ENCODE results near the gene JAKMIP1.

Gene JAKMIP1

DNA sequence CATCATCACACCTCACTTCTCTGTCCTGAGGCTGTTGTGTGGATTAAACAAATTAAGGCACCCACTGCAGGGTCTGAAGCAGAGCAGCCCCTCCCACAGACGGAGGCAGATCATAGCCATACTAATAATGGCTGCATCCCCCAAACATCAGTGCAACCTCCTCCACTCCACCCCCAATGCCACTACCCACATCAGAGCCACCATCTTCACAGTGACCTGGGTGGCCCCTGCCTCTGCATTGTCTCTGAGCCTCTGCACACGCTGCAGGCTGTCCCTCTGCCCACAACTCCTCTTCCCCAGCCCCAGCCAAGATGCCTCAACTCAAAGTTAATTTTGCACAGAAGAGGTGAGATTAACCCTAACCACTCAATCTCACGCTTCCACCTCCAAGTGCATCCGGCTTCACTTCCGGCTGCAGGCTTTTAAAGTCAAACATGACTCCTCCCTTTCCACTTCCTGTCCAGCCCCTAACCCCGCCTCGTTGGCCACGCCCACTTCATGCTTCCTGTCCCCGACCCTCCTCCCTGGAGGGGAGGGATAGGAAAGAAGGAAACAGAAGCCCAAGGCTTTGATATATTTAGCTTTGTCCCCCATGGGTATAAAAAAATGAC lies 22.7 kb downstream of the JAKMIP1 start:
- DNase-seq: peak; percentile 55 to 58

DNA sequence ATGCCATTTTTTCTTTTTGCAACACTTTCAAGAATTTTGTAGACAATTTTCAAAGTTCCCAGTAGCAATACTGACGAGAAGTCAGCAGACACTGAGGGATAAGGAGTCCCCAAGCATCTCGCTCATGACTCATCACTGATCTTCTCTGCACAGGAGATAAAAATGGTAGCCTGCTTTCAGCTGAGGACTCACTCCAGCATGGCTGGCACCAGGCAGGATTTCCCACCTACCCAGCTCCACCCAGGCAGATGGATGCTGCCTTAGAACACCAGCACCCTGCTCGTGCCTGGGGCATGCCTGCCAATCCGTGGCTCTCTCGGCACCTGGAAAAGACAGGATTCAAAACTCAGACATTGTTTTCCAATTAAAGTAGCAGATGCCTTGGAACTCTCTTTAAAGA lies 24.9 kb downstream of the JAKMIP1 start:
- no peak for DNase-seq

DNA sequence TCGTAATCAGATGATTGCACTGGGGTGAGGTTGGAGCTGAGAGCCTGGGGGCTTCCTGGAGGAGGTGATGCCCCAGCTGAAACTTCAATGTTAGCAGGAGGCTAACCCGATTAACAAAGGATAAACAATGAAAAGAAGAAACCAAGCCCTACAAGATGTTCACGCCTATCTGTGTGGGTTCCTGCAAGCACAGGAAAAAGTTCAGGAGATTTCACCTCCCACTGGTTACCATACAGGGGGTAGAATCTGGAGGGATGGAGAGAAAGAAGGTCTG lies 27.5 kb downstream of the JAKMIP1 start:
- DNase-seq: no peak

DNA sequence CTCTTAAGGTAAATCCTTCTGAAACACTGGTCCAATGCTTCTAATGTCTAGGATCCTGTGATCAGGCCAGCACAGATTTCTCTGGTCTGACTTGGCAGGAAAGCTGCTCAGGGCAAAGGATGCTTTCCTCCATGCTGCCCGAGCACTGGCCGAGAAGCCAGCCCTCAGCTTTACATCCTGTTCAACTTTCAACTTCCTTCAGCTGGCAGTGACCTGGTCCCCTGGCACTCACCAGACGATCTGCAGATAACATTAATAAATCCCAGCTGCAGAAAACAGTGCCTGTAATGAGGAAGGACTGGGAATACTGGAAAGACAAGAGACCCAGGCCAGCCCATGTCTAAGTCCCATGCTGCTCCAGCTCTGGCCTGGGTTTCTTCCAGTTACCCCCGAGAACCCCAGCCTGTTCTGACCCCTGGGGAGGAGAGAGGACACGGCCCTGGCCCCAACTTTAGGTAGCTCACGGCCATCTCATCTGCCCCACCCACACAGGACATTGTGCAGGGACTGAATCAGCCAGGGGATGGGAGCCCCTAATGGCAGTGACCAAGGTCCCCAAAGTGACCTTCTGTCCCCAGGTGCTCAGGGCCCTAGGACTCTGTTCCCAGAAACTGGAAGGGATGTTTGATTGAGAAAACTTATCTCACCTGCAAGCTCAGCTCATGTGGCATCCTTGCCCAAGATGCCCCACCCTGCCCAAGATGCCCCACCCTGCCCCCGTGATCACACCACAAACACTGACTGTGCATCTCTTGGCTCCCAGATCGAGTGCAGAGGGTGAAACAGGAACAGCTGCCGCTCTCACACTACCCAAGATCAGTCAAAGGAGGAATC lies 28.0 kb downstream of the JAKMIP1 start:
- DNase-seq: no peak

DNA sequence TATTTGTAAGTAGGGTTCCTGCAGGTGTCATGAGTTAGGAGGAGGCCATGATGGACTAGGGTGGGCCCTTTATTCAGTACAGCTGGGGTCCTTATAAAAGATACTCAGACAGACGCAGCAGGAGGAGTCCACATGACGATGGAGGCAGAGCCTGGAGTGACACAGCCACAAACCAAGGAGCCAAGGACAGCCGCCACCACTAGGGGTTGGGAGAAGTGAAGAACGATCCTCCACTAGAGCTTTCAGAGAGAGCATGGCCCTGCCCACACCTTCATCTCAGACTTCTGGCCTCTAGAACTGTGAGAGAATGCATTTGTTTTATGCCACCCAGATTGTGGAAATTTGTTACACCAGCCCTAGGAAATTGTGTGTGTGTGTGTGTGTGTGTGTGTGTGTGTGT lies 31.1 kb downstream of the JAKMIP1 start:
- DNase-seq: no peak

DNA sequence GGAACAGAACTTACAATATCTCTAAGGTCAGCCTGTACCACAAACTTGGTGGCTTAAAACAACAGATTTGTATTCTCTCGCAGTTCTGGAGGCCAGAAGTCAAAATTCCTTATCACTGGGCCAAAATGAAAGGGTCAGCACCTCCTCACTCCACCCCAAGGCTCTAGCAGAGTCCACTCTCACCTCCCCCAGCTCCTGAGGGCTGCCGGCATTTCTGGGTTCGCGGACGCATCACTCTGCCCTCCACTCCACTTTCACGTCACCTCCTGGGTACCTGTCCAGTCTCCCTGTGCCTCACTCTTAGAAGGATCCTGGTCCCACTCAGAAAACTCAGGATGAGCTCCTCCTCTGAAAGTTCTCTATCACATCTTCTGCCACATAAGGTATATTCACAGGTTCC lies 34.6 kb downstream of the JAKMIP1 start:
- DNase-seq: no peak

DNA sequence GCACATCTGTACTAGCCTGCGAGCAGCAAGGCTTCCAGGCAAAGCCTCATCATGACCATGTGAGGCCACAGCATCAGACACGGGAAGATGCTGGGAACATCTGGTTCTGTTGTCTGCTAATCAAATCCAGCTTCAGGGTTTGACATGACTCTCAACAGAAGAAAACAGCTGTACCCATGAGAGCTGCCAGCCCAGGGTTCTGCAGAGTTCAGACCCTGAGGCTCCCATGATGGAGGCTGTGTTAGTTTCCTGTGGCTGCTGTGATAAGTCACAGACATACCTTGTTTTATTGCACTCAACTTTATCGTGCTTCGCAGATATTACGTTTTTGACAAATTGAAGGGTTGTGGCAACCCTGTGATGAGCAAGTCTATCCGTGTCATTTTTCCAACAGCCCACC lies 37.5 kb downstream of the JAKMIP1 start:
- DNase-seq: no peak

DNA sequence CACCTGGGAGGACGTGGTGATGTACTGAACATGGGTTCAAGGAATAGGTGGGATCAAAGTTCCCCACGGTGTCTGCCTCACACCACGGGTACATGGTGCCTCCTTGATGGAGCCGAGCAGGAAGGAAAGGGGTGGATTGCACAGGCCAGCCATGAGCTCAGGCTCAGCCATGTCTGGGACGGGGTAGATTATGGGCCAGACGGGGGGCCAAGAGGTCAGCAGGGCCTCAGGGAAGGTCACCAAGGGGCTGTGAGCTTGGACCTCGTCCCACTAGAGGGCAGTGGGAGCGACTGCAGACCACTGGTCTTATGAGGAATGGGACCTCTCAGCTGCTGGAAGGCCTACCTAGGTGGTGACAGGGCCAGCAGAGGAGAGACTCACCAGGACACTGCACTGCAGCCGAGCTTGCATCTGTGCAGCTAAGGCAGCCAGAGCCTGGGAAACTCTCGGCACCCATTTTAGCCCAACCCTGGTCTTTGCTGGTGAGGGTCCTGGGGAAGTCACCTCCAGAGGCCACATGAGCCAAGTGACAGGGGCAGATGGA lies 38.4 kb downstream of the JAKMIP1 start:
- DNase-seq: no peak

DNA sequence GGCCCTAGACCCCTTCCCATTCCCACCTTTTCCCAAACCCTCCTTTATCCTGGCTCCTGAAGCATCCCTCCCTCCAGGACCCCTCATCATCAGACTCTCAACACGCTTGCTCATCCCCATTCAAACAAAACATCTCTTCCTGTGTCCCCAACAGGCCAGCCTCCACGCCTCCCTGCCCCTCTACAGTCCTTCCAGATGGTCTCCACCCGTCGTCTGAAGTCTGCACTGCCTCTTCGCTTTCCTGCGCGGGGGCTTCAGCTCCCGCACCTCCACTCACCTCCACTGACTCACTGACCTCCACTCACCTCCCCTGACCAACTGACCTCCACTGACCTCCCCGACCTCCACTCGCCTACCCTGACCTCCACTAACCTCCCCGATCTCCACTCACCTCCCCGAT lies 39.8 kb downstream of the JAKMIP1 start:
- no peak for DNase-seq

DNA sequence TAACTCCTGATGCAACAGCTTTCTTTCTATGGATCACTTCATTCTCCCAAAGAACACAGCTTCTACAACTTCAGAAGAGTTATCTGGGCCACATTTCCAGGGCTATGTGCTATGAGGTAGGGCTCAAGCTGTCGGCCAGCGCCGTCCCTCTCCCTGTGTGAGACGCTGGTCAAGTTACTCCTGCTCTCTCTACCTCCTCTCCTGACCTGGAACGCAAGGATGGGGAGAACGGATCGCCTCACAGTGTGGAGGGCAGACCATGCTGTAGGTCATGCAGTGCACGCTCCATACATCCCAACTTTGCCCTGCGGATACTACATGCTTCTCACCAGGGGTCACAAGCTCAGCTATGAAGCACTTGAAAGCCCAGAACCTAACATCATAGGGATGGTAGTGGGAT lies 42.4 kb downstream of the JAKMIP1 start:
- DNase-seq: no peak

DNA sequence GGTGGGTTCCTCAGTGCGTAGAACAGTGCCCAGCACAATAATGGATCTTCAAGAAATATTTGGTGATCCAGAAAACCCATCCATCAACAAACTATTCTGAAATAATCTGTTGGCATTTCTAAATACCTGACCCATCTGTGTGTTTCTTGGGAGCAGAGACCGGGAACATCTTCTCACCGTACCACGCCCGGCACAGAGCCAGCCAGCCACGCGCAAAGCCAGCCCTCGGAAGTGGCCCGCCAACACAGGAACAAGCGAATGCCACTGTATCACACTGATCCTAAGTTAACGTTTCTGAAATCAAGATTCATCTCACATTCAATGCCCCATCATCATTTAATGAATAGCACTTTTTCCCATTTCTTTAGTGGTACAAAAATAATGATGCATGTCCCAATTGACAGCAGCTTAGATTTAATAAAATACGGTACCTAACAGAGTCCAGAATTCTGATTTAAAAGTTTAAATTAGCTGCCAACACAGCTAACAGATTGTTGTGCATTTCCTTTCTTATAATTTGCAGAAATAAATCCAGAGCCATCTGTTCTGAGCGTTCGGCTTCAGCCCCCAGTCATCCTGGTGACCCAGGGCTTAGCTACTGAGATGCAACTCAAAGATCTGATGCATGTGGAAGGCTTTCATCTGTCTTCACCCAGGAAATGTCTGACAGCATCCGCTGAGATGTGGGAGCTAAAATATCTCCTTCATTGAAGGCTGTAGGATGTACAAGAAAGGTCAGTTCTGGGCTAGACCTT lies 44.2 kb downstream of the JAKMIP1 start:
- DNase-seq: no peak

DNA sequence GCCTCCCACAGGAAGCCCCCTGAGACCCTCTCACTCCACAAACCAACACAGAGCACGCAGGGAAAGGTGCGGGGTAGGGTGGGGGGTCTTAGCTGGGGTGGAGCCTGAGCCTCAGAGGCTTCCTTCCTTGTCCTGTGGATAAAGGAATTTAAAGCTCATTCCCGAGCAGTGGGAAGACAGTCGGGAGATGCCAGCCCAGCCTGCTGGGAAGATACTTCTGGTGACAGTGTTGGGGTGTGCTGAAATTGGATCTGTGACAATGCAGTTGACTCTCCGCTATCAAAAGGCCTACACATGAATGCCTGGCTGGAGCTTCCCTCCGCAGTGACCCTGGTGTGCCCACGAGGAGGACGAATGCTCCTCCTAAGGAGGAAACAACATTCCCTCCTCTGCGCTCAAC lies 45.5 kb downstream of the JAKMIP1 start:
- DNase-seq: no peak

DNA sequence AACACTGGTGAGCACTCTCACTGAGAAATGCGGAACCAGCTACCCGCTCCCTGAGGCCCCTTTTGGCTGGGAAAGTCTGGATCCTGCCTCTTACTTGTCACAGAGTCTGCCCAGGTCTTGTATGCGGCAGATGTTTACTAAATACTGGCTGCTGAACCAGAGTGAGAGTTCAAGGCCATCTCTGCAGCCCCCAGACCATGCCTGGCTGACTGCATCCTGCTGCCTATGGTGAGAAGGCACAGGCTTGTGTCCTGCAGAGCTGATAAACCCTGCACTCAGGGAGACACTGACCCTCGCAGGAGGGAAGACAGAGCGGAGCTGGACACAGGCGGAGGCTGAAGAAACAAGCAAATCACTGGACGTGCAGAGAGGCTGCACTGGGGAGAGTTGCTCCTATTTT lies 46.5 kb downstream of the JAKMIP1 start:
- no peak for DNase-seq

DNA sequence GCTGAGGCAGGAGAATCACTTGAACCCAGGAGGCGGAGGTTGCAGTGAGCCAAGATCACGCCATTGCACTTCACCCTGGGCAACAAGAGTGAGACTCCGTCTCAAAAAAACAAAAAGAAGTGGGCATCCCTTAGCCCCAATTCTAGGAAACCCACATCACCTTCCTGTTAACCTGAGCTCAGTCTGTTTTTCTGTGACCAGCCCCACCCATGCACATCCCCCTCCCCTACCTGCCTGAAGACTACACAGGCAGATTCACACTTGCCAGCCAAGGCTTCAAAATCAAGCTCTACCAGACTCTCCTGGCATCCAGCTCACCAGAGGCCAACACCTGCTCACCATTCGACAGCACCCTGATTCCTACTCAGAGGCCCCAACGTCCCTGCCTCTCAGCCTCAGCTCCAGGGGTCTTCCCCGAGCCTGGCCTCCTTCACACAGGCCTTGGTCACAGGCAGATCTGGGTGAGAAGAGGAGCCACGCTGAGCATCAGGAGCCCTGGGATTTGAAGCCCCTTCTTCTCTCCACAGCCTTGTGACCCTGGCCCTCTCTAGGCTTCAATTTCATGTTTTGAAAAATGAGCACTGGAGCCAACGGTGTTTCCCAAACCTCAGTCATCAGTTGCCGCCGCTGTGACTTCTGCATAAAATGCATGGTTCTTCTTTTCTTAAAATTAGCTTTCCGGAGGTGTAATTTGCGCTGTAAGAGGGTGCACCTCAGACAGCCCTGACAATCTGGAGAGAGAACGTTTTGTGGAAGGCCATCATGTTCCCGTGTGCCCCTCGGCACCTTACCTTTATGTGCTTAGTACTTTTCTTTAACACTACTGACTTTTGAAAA lies 47.3 kb downstream of the JAKMIP1 start:
- no peak for DNase-seq

DNA sequence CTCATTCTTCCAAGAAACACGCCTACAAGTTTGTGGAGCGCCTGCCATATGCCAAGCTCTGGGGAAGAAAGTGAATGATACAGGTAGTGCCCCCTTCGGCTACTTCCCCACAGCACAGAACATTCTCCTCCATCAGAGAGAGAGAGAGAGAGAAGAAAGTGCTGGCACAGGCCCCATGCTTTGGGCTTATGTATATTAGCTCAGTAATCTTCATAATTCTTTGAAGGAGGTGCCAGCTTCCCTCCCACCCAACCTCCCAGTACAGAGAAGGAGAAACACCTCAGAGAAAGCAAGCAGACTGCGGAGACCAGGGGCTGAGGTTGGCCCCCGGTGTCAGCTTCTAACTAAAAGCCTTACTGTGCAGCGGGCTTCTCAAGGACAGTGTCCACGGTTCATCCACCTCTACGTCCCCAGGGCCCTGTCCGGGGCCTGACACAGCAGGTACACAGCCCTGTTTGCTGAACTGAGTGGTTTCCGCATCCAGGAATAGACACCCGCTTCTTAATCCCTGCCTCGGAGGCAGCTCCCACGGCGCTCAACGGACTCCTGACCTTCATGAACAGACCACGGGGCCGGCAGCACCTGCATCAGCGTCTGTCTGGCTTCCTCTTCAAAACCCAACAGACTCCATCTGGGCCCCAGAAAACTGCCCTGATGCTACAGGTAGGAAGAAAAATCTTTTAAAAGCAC lies 50.2 kb downstream of the JAKMIP1 start:
- no peak for DNase-seq

DNA sequence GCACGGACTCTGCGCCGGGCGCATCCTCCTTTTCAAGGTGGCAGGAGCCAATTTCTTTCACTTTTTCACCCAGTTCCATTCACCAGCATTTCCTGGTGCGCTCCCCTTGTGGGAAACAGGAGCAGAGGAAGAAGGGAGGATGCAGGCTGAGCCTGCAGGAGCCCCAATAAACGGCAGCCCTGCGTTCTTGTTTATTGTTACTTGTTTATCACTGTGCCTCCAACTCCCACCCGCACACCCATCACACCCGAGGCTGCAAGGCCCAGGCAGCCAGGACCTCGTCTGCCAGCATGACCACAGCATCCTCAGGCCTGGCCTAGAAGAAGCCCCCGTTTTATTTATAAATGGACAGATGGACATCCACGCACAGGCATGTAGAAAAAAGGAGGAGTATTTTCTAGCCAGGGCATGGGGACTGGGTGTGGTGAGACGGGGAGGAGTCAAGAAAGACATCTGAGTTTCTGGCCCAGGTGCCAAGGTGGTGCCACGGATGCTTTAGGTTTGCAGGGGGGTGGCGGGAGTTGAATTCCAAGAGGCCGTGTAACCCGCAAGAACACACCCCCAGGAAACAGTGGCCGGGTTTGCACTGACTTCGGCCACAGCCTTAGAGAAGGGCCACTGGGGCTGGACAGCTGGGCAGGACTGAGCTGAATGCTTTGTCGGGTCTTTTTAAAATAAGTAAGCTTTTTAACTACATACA lies 51.7 kb downstream of the JAKMIP1 start:
- DNase-seq: no peak

DNA sequence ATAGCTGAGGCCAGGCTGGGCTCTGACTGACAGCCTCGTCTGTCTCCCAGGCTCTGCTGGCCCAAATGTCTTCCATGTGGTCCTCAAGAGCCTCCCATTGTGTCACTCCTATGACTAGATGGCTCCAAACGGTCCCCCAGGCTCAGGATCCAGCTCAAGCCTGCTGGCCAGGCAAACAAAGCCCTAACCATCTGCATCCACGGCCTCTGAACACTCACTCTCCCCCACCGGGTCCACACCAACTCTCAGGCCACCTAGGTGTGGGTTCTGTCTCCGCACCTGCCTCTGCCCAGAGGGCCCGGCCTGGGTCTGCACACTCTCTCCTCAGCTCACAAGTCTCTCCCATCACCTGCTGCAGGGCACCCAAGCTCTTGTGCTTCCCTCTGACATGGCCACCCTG lies 52.9 kb downstream of the JAKMIP1 start:
- DNase-seq: no peak

DNA sequence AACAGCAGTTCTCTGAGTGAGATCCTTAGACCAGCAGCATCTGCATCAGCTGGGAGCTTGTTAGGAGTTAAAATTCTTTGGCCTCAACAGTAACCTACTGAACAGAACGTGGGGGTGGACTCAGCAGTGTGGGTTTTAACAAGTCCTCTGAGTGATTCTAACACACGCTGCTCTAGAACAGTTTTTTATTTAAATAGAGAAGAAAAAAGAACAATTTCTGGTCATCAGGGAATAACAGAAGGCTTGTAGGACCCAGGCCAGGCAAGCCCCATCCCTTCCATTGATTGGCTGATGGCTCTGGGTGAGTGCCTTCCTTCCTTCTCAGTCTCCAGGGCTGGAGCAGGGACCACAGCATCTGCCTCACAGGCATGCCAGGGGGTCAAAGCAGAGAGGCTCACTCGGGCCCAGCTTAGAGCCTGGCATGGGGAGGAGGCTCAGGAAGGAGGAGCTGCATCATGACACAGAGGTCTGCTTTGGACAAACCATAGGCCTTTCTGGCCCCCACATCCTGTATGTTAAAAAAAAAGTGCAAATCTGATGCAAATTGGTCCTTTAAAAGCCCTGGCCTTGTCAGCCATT lies 56.7 kb downstream of the JAKMIP1 start:
- no peak for DNase-seq

DNA sequence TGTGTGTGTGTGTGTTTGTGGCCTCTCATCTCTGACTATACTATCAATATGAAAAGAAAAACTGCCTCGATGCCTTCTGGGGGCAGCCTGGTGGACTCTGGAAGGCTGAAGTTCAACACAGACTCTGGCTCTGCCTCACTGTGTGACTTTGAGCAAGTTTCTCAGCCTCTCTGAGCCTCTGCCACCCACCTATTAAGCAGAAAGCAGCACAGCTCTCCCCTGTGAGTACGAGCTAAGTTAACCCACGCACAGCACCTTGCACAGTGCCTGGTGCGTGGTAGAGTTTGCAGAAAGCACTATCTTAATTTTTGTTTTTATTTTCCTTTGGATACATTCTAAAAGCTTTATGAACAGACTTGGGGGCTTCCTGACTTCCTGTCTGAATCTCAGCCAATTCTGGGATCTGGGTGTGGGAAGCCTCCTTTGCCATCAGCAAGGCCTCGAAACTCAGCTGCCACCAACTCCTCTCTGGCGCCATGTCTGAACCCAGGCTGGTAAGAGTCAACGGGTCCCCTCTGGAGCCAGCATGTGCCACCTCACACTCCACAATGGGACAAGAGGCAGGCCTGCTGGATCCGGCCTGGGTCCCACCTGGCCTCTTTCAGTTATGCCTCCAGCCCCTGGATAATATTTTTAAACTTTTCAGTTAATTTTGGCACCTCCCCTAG lies 57.3 kb downstream of the JAKMIP1 start:
- no peak for DNase-seq

DNA sequence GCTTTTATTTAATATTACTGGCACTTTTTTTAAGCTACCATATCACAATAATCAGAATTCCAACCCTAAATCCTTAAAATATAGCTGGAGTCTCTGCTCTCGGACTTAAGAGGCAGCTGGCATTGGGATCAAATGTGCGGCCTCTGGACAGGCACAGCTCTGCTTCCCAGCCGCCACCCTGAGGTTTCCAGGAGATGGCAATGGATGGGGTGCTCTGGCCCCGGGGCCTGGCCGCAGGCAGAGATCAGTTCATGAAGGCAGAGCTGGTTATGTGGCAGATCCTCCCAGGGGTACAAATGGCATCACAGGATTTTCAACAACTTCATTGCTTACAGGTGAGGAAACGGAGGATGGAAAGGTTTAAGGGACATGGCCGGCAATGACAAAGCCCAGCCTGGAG lies 57.8 kb downstream of the JAKMIP1 start:
- DNase-seq: no peak

DNA sequence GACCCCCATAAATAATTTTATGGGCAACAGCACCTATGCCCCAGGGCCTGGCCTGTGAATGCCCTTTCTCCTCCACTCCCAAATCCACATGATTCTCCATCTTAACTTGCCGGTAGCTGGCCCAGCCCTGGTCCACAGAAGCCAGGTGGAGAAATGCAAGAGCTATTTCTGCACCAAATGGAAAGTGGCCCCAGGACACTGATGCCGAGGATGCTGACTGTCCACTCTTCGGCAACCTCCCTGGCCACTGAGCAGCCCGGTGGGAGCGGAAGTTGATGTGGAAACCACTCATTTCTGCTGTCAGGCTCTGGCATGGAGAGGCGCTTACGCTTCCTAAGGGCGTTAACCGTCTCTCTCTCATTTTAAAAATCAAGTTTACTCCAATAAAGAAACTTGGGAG lies 58.8 kb downstream of the JAKMIP1 start:
- no peak for DNase-seq

Data from activated T-cell treated with anti-CD3 and anti-CD28 coated beads, Interleukin-2, amount 50 U/mL, for 48 hours (primary cell).